ENCODE measurements around the gene DMPK. TPM values are rescaled to one million over a fixed set of nuclear protein-coding genes. Genes with fewer than 3 reads are reported as not detected.
A peak's percentile ranks its signal among the peaks of the same experiment; 100 is the strongest.

DMPK gene
- total and polyA plus RNA-seq, 5 donors from 2014 or later: 0.61 to 68.1 (median 1.5) TPM

- Histone ChIP-seq H3K27ac (ENCODE audit: insufficient read depth, low read length, poor library complexity, severe bottlenecking) (no peak overlapping the region), H3K4me1 (ENCODE audit: control insufficient read depth, insufficient read depth, low read length, poor library complexity, severe bottlenecking) (peaks cover 18% of the 10 kb centered on the region), H3K9me3 (ENCODE audit: control insufficient read depth in 2 of 2, low read length in 2 of 2) (no peaks in the 10 kb centered on the region), H3K27me3 (ENCODE audit: control insufficient read depth, insufficient read depth, low read length) (no peaks in the 10 kb centered on the region), H3K36me3 (ENCODE audit: control insufficient read depth, insufficient read depth, low read length) (peaks cover 4% of the 10 kb centered on the region), H3K4me3 (ENCODE audit: low read depth, low read length) (no peak overlapping the region)
- DNase-seq (no peak), ATAC-seq (ENCODE audit: low read depth in 2 of 2) (no peak)
- H3K27me3 Mint-ChIP-seq: no peaks in the 10 kb centered on the region
- no peak overlapping the region for H3K27ac Mint-ChIP-seq
- no peaks in the 10 kb centered on the region for H3K9me3 Mint-ChIP-seq
- H3K36me3 Mint-ChIP-seq: peaks cover 9% of the 10 kb centered on the region
- peak overlapping the region in 1 of 4 donors; percentile 21 for H3K4me3 Mint-ChIP-seq
- peaks cover 0 to 26% (median 17%) of the 10 kb centered on the region in 4 donors for H3K4me1 Mint-ChIP-seq
Measured at GRCh38 chr19:45777395-45777961, 4.8 kb downstream of the DMPK start.

- H3K9me3 ChIP-seq (ENCODE audit: control insufficient read depth in 2 of 2, low read length in 2 of 2): no peaks in the 10 kb centered on the region
- H3K9me3 Mint-ChIP-seq: no peaks in the 10 kb centered on the region
- no peak overlapping the region for H3K27ac ChIP-seq (ENCODE audit: insufficient read depth, low read length, poor library complexity, severe bottlenecking)
- peak overlapping the region in 1 of 3 donors; percentile 20 for H3K27ac Mint-ChIP-seq
- peaks cover 4% of the 10 kb centered on the region for H3K36me3 ChIP-seq (ENCODE audit: control insufficient read depth, insufficient read depth, low read length)
- no peak overlapping the region for H3K4me3 Mint-ChIP-seq
- peaks cover 9% of the 10 kb centered on the region for H3K36me3 Mint-ChIP-seq
- peaks cover 28% of the 10 kb centered on the region for H3K4me1 ChIP-seq (ENCODE audit: control insufficient read depth, insufficient read depth, low read length, poor library complexity, severe bottlenecking)
- no peaks in the 10 kb centered on the region for H3K27me3 ChIP-seq (ENCODE audit: control insufficient read depth, insufficient read depth, low read length)
- peaks cover 7% of the 10 kb centered on the region for H3K27me3 Mint-ChIP-seq
- no peak overlapping the region for H3K4me3 ChIP-seq (ENCODE audit: low read depth, low read length)
- peaks cover 0 to 40% (median 15%) of the 10 kb centered on the region in 4 donors for H3K4me1 Mint-ChIP-seq
- ATAC-seq (ENCODE audit: low read depth in 2 of 2): no peak
- DNase-seq: no peak
Measured at GRCh38 chr19:45774765-45775164, 7.5 kb downstream of the DMPK start.

- Mint-ChIP-seq H3K36me3 (peaks cover 5% of the 10 kb centered on the region), H3K4me3 (no peak overlapping the region), H3K27ac (no peak overlapping the region), H3K4me1 (peaks cover 0 to 32% (median 10%) of the 10 kb centered on the region in 4 donors), H3K9me3 (no peaks in the 10 kb centered on the region), H3K27me3 (peaks cover 14% of the 10 kb centered on the region)
- ATAC-seq (ENCODE audit: low read depth in 2 of 2) (no peak), DNase-seq (no peak)
- Histone ChIP-seq H3K36me3 (ENCODE audit: control insufficient read depth, insufficient read depth, low read length) (peaks cover 4% of the 10 kb centered on the region), H3K27ac (ENCODE audit: insufficient read depth, low read length, poor library complexity, severe bottlenecking) (no peak overlapping the region), H3K27me3 (ENCODE audit: control insufficient read depth, insufficient read depth, low read length) (no peaks in the 10 kb centered on the region), H3K4me3 (ENCODE audit: low read depth, low read length) (no peak overlapping the region), H3K9me3 (ENCODE audit: control insufficient read depth in 2 of 2, low read length in 2 of 2) (no peaks in the 10 kb centered on the region), H3K4me1 (ENCODE audit: control insufficient read depth, insufficient read depth, low read length, poor library complexity, severe bottlenecking) (peaks cover 22% of the 10 kb centered on the region)
Measured at GRCh38 chr19:45773384-45773783, 8.9 kb downstream of the DMPK start.

GRCh38 chr19:45772912-45773311 is 9.4 kb downstream of the DMPK start:
- Histone ChIP-seq H3K4me3 (ENCODE audit: low read depth, low read length) (no peak overlapping the region), H3K36me3 (ENCODE audit: control insufficient read depth, insufficient read depth, low read length) (peaks cover 4% of the 10 kb centered on the region), H3K4me1 (ENCODE audit: control insufficient read depth, insufficient read depth, low read length, poor library complexity, severe bottlenecking) (peaks cover 25% of the 10 kb centered on the region), H3K27ac (ENCODE audit: insufficient read depth, low read length, poor library complexity, severe bottlenecking) (no peak overlapping the region), H3K9me3 (ENCODE audit: control insufficient read depth in 2 of 2, low read length in 2 of 2) (no peaks in the 10 kb centered on the region), H3K27me3 (ENCODE audit: control insufficient read depth, insufficient read depth, low read length) (no peaks in the 10 kb centered on the region)
- Mint-ChIP-seq H3K27ac (no peak overlapping the region), H3K27me3 (peaks cover 14% of the 10 kb centered on the region), H3K4me3 (no peak overlapping the region), H3K9me3 (no peaks in the 10 kb centered on the region), H3K4me1 (peaks cover 0 to 29% (median 10%) of the 10 kb centered on the region in 4 donors), H3K36me3 (peaks cover 5% of the 10 kb centered on the region)
- ATAC-seq (ENCODE audit: low read depth in 2 of 2) (no peak), DNase-seq (no peak)

GRCh38 chr19:45772130-45772840 is 10.0 kb downstream of the DMPK start:
- Mint-ChIP-seq H3K27me3 (peaks cover 14% of the 10 kb centered on the region), H3K27ac (peak overlapping the region in 2 of 3 donors; percentile 8 to 70)

DNA sequence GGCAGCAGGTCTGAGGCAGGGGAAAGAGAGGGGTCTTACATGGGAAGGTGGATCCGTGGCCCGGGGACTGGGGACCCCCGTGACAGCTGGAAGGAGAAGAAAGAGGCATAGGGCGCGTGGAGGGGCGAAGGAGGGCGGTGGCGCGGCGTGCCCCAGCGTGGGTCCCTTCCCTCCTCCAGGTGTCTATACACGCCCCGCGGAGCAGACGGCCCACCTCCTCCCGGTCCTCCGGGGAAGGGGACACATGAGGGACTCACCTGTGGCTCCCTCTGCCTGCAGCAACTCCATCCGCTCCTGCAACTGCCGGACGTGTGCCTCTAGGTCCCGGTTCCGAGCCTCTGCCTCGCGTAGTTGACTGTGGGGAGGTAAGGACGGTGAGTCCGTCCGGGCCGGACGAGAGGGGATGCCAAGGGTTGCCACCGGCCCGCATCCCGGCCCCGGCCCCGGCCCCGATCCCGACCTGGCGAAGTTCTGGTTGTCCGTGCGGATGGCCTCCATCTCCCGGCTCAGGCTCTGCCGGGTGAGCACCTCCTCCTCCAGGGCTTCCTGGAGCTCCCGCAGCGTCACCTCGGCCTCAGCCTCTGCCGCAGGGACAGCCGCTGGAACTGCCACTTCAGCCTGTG is 10.9 kb downstream of the DMPK start:
- H3K4me3 ChIP-seq (ENCODE audit: low read depth, low read length): no peak overlapping the region
- H3K27me3 ChIP-seq (ENCODE audit: control insufficient read depth, insufficient read depth, low read length): no peaks in the 10 kb centered on the region
- no peaks in the 10 kb centered on the region for H3K36me3 ChIP-seq (ENCODE audit: control insufficient read depth, insufficient read depth, low read length)
- H3K27ac Mint-ChIP-seq: peak overlapping the region in 2 of 3 donors; percentile 60 to 76
- ATAC-seq (ENCODE audit: low read depth in 2 of 2) (no peak), DNase-seq (no peak)
- H3K27me3 Mint-ChIP-seq: peaks cover 14% of the 10 kb centered on the region
- no peaks in the 10 kb centered on the region for H3K9me3 Mint-ChIP-seq
- H3K9me3 ChIP-seq (ENCODE audit: control insufficient read depth in 2 of 2, low read length in 2 of 2): no peaks in the 10 kb centered on the region
- H3K4me1 ChIP-seq (ENCODE audit: control insufficient read depth, insufficient read depth, low read length, poor library complexity, severe bottlenecking): peaks cover 30% of the 10 kb centered on the region
- peaks cover 0 to 29% (median 10%) of the 10 kb centered on the region in 4 donors for H3K4me1 Mint-ChIP-seq
- H3K27ac ChIP-seq (ENCODE audit: insufficient read depth, low read length, poor library complexity, severe bottlenecking): peak overlapping the region; percentile 81
- H3K4me3 Mint-ChIP-seq: peak overlapping the region in 3 of 4 donors; percentile 41 to 95 (median 56)
- no peaks in the 10 kb centered on the region for H3K36me3 Mint-ChIP-seq

More at GRCh38 chr19:45772130-45772840, 10.0 kb downstream of the DMPK start:
- ATAC-seq (ENCODE audit: low read depth in 2 of 2): no peak
- H3K27me3 ChIP-seq (ENCODE audit: control insufficient read depth, insufficient read depth, low read length): no peaks in the 10 kb centered on the region
- peaks cover 30% of the 10 kb centered on the region for H3K4me1 ChIP-seq (ENCODE audit: control insufficient read depth, insufficient read depth, low read length, poor library complexity, severe bottlenecking)
- no peak for DNase-seq
- H3K36me3 ChIP-seq (ENCODE audit: control insufficient read depth, insufficient read depth, low read length): peaks cover 4% of the 10 kb centered on the region
- peaks cover 0 to 29% (median 10%) of the 10 kb centered on the region in 4 donors for H3K4me1 Mint-ChIP-seq
- H3K9me3 ChIP-seq (ENCODE audit: control insufficient read depth in 2 of 2, low read length in 2 of 2): no peaks in the 10 kb centered on the region
- H3K36me3 Mint-ChIP-seq: peaks cover 5% of the 10 kb centered on the region
- H3K27ac ChIP-seq (ENCODE audit: insufficient read depth, low read length, poor library complexity, severe bottlenecking): no peak overlapping the region
- H3K9me3 Mint-ChIP-seq: no peaks in the 10 kb centered on the region
- H3K4me3 ChIP-seq (ENCODE audit: low read depth, low read length): no peak overlapping the region
- H3K4me3 Mint-ChIP-seq: peak overlapping the region; percentile 30 to 95 (median 52)

DNA sequence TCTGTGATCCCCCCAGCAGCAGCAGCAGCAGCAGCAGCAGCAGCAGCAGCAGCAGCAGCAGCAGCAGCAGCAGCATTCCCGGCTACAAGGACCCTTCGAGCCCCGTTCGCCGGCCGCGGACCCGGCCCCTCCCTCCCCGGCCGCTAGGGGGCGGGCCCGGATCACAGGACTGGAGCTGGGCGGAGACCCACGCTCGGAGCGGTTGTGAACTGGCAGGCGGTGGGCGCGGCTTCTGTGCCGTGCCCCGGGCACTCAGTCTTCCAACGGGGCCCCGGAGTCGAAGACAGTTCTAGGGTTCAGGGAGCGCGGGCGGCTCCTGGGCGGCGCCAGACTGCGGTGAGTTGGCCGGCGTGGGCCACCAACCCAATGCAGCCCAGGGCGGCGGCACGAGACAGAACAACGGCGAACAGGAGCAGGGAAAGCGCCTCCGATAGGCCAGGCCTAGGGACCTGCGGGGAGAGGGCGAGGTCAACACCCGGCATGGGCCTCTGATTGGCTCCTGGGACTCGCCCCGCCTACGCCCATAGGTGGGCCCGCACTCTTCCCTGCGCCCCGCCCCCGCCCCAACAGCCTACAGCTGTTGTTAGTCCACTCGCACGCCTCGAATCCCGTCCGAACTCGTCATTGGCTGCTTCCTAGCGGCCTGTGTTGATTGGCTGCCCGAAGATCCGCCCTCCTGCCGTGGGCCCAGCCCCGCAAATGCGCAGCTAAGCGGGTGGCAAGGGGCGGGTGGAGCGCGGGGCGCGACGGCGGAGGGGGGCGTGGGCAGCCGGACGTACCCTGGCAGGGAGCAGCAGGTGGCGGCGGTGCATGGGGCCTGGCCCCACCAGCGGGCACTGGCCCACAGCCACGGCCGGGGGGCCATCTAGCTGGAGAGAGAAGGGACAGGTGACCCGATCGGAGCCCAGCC is 11.8 kb downstream of the DMPK start:
- Mint-ChIP-seq H3K9me3 (no peaks in the 10 kb centered on the region), H3K4me3 (peak overlapping the region; percentile 87 to 96 (median 92)), H3K27me3 (peaks cover 14% of the 10 kb centered on the region), H3K36me3 (no peaks in the 10 kb centered on the region), H3K4me1 (peaks cover 0 to 29% (median 10%) of the 10 kb centered on the region in 4 donors), H3K27ac (peak overlapping the region; percentile 76 to 92 (median 91))
- peak overlapping the region; percentile 45 for H3K4me3 ChIP-seq (ENCODE audit: low read depth, low read length)
- H3K9me3 ChIP-seq (ENCODE audit: control insufficient read depth in 2 of 2, low read length in 2 of 2): no peaks in the 10 kb centered on the region
- ATAC-seq (ENCODE audit: low read depth in 2 of 2) (peak; percentile 73 to 76), DNase-seq (peak; percentile 87 to 96 (median 94))
- H3K36me3 ChIP-seq (ENCODE audit: control insufficient read depth, insufficient read depth, low read length): no peaks in the 10 kb centered on the region
- H3K27ac ChIP-seq (ENCODE audit: insufficient read depth, low read length, poor library complexity, severe bottlenecking): peak overlapping the region; percentile 81
- H3K4me1 ChIP-seq (ENCODE audit: control insufficient read depth, insufficient read depth, low read length, poor library complexity, severe bottlenecking): peaks cover 30% of the 10 kb centered on the region
- H3K27me3 ChIP-seq (ENCODE audit: control insufficient read depth, insufficient read depth, low read length): no peaks in the 10 kb centered on the region
